Progenitor cell of endocrine pancreas (in vitro differentiated cells): Measurements from ENCODE around the gene RAI1. TPM values are rescaled to one million over a fixed set of nuclear protein-coding genes. Genes with fewer than 3 reads are reported as not detected.

ENCODE experiments used
- DNase-seq: peaks from one replicate; pipeline ENCODE4 v3.0.0; 2021; ENCODE audit warnings: low spot score; ENCODE audit not compliant: unreplicated experiment
- H3K27ac Mint-ChIP-seq: 2 replicates; pipeline ENCODE4 v1.8.0; 2021; ENCODE audit warnings: mild to moderate bottlenecking, moderate library complexity, mixed read lengths
- H3K27me3 Mint-ChIP-seq: 2 replicates; pipeline ENCODE4 v1.8.0; 2021; ENCODE audit warnings: mixed read lengths
- H3K36me3 Mint-ChIP-seq: 2 replicates; pipeline ENCODE4 v1.8.0; 2022; ENCODE audit warnings: mixed read lengths; ENCODE audit not compliant: insufficient read depth
- H3K4me1 Mint-ChIP-seq: 2 replicates; pipeline ENCODE4 v1.8.0; 2021; ENCODE audit warnings: low read depth, mixed read lengths
- H3K4me3 Mint-ChIP-seq: 2 replicates; pipeline ENCODE4 v1.8.0; 2021; ENCODE audit warnings: low read depth, mild to moderate bottlenecking, moderate library complexity, mixed read lengths
- H3K9me3 Mint-ChIP-seq: 2 replicates; pipeline ENCODE4 v1.8.0; 2021; ENCODE audit warnings: low read depth, mixed read lengths
- CTCF ChIP-seq: fragments of 200-600 bp; sonication (generic); IDR thresholded peaks from one replicate; pipeline ENCODE4 v1.5.0; 2021; ENCODE audit warnings: antibody characterized with exemption, mild to moderate bottlenecking; ENCODE audit not compliant: unreplicated experiment
- total RNA-seq: library from RNA; stranded (reverse); gene quantifications from 2 replicates; pipeline ENCODE4 v1.2.1, GENCODE V29; 2021

RAI1 gene
- total RNA-seq, 1 donor from 2014 or later = 75.0 TPM

- Mint-ChIP-seq H3K27ac (peak overlapping the region; percentile 37), H3K36me3 (peaks cover 10% of the 10 kb centered on the region), H3K4me1 (peaks cover 8% of the 10 kb centered on the region), H3K4me3 (no peak overlapping the region), H3K9me3 (no peaks in the 10 kb centered on the region), H3K27me3 (no peaks in the 10 kb centered on the region)
- DNase-seq = no peak
- TF ChIP-seq CTCF = no peak
Measured at GRCh38 chr17:17816240-17816814, 135.1 kb downstream of the RAI1 start.

DNA sequence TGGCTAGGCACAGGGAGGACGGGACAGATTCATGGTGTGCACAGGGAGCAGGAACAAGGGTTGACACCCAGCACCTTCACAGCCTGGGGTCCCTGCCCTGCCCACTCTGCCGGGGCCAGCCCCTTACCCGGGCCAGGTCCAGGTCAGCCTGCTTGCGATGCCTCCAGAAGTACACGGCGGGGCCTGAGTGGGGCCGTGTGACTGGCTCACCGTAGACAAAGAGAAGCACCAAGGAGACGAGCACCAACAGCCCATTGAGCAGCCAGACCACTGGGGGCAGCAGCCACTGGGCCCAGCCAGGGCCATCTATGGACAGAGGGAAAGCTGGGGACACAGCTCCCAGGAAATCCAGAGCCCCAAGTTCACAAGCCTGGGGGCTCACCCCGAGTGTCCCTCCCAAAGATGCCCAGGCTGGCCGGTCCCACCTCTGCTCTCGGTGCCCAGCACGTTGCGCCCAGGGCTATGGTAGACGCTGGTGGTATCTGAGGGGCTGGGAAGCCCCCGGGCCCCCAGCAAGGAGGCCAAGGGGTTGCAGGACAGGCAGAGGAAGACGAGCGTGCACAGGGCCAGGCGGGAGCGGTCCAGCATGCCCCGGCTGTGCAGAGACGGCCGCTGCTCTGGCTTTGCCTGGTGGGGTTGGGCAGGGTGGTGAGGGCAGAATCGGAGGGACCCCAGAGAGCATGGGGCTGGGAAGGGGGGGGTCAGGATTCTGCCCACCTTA, 135.7 kb downstream of the RAI1 start:
- Mint-ChIP-seq H3K4me3 (no peak overlapping the region), H3K27ac (no peak overlapping the region)

DNA sequence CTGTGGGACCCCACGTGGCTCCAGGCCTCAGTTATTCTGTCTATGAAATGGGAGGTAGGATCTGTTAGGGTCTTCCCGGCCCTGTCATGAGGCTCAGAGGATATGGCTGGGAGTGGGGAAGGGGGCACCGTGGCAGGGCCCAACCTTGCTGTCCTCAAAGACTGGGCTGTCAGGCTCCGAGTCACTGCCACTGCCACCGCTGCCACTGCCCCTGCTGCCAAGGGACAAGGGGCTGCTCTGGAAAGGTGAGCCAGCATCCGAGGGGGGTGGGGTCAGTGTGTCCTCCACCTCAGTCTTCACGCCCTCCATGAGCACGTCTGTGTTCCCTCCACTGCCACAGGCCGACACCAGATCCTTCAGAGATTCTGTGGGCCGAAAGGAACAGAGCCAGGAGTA, 136.3 kb downstream of the RAI1 start:
- Mint-ChIP-seq H3K27ac (peak overlapping the region; percentile 73), H3K27me3 (no peaks in the 10 kb centered on the region), H3K4me3 (no peak overlapping the region), H3K9me3 (no peaks in the 10 kb centered on the region), H3K36me3 (peaks cover 10% of the 10 kb centered on the region), H3K4me1 (no peaks in the 10 kb centered on the region)
- no peak for TF ChIP-seq CTCF
- no peak for DNase-seq

More for the DNA sequence above, 135.7 kb downstream of the RAI1 start:
- Mint-ChIP-seq H3K36me3 (peaks cover 10% of the 10 kb centered on the region), H3K4me1 (peaks cover 2% of the 10 kb centered on the region), H3K9me3 (no peaks in the 10 kb centered on the region), H3K27me3 (no peaks in the 10 kb centered on the region)
- TF ChIP-seq CTCF = no peak
- DNase-seq = no peak

DNA sequence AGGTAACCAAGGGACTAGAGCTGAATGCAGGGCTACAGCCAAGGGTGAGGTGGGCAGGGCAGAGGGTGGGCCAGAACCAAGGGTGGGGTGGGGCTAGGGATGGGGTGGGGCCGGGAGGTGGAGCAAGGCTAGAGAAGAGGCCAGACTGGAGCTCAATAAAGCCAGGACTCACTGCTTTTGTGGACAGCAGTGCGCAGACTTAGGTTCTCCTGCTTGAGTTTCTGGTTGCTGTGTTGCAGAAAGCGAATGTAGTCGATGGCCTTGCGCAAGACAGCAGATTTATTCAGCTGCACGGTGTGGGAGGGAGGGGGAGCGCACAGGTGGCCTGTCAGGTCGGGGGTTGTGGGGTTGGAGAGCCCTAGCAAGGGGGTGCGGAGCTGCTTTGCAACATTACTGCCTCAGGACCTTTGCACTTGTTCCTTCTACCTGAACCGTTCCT, 136.8 kb downstream of the RAI1 start:
- Mint-ChIP-seq H3K27ac (peak overlapping the region; percentile 73), H3K36me3 (peaks cover 10% of the 10 kb centered on the region), H3K4me1 (peaks cover 4% of the 10 kb centered on the region), H3K27me3 (no peaks in the 10 kb centered on the region), H3K9me3 (no peaks in the 10 kb centered on the region), H3K4me3 (no peak overlapping the region)
- TF ChIP-seq CTCF = no peak
- no peak for DNase-seq

DNA sequence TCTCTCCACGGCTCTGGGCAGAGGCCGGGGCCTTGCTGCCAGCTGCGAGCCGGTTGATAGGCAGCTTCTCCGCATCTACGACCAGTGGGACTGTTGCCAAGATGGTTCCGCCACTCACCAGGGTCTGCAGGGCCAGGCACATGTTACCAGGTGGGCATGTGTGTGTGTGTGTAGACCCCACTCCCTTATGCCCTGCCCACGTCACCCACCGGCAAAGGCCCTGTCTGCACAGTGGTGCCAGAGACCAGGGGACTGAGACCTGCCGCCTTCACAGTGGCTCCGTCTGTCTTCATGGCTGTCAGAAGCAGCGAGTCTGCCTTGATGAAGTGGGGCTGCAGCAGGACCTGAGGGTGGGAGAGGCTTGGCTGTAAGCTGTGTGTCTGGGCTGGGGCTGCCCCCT, 137.9 kb downstream of the RAI1 start:
- H3K4me3 Mint-ChIP-seq = no peak overlapping the region
- peaks cover 10% of the 10 kb centered on the region for H3K36me3 Mint-ChIP-seq
- no peak for DNase-seq
- no peak for TF ChIP-seq CTCF
- no peaks in the 10 kb centered on the region for H3K27me3 Mint-ChIP-seq
- no peaks in the 10 kb centered on the region for H3K9me3 Mint-ChIP-seq
- no peak overlapping the region for H3K27ac Mint-ChIP-seq
- H3K4me1 Mint-ChIP-seq = peaks cover 8% of the 10 kb centered on the region
